ENCODE results near the gene EEPD1. TPM values are rescaled to one million over a fixed set of nuclear protein-coding genes. Genes with fewer than 3 reads are reported as not detected.

The EEPD1 gene
- total RNA-seq, 2 experiments from 2014 or later = 11.9 to 13.8 TPM

DNA sequence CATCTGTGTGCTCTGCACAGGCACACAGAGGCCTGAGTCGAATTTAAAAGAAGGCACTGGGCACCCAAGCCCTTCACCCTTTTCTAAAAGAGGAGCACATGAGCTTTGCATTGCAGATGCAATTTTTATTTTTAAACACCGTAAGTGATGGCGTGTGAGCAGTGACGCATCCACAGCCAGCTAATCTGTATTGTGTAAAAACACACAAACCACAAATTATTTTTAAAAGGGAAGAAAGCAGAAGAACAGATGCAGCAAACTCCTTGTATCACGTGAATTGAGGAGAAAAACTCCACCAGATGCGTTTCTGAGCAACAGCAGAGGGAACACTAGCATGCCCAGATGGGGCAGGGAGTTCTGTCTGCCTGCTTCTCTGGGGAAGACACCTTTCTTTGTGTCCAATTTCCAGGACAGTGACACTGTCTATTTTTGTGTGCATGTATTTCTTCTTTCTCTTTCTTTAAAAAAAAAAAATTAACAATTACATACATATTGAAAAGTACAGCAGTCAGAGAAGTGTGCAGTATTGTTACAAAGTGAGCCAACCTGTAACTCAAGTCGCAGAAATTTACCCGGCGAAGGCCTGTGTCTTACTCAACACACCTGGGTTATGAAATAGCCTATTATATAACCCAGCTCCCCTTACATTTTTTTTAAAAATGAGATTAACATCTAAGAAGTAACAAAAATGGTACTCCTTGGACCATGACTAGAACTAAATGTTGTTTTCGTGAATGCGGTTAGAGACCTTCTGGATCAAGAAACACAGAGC, 39.2 kb downstream of the EEPD1 start:
- Mint-ChIP-seq H3K9me3 (no peaks in the 10 kb centered on the region), H3K27ac (no peak overlapping the region), H3K36me3 (ENCODE audit: low read depth) (no peaks in the 10 kb centered on the region), H3K4me3 (no peak overlapping the region), H3K4me1 (no peaks in the 10 kb centered on the region), H3K27me3 (no peaks in the 10 kb centered on the region)
- CTCF ChIA-PET = no interaction called here
- POLR2A ChIA-PET = no interaction called here
- DNase-seq = no peak

DNA sequence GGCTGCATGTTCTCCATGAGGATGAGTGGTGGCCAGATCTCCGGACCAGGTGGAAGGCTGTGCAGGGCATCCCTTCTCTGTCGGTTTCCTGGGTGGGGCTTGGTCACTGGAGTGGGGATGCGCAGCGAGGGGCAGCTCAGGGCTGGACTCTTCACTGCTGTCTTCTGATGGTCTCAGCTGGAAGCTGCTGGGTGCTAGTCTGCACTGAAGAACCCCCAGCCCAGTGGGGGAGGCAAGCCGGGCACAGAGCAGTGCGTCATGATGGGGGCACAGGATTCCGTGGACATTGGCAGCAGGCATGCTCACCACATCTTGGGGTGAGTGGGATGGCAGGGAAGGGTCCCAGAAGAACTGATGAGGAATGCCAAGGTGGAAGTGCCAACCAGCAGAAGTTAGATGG, 39.8 kb downstream of the EEPD1 start:
- H3K27me3 Mint-ChIP-seq = no peaks in the 10 kb centered on the region
- CTCF ChIA-PET = interaction anchor here (0.5 kb wide), 1 partner anchor 105 kb away, joined by 3 read pairs; no protein-coding TSS in a partner anchor
- no peaks in the 10 kb centered on the region for H3K4me1 Mint-ChIP-seq

DNA sequence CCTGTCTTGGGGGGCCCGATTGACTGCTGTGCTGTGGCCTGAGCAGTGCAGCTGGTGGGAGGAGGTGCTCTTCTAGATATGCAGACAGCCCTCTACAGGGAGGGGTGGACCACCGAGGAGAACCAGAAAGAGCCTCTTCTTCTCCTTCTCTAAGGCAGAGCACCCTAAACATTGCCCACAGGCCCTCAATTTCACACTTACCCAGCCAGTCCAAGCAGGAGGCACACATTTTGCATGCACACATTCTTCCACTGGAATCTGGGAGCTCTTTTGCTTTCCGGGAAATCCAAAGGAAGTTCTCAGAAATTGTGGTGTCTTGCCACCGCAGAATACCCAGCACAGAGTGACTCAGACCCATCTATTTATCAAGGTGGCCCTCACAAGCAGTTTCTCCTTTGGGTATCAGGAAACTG, 45.8 kb downstream of the EEPD1 start:
- no peaks in the 10 kb centered on the region for H3K27me3 Mint-ChIP-seq
- ChIA-PET POLR2A (no interaction called here), CTCF (interaction anchor here (0.7 kb wide), 1 partner anchor 50 kb away, joined by 3 read pairs; no protein-coding TSS in a partner anchor)
- no peak overlapping the region for H3K4me3 Mint-ChIP-seq
- no peak overlapping the region for H3K27ac Mint-ChIP-seq
- H3K36me3 Mint-ChIP-seq (ENCODE audit: low read depth) = no peaks in the 10 kb centered on the region
- peaks cover 3% of the 10 kb centered on the region for H3K9me3 Mint-ChIP-seq
- H3K4me1 Mint-ChIP-seq = peaks cover 27% of the 10 kb centered on the region
- DNase-seq = no peak

More for the DNA sequence above, 39.8 kb downstream of the EEPD1 start:
- DNase-seq = no peak
- Mint-ChIP-seq H3K4me3 (no peak overlapping the region), H3K36me3 (ENCODE audit: low read depth) (no peaks in the 10 kb centered on the region), H3K9me3 (peaks cover 1% of the 10 kb centered on the region), H3K27ac (no peak overlapping the region)
- POLR2A ChIA-PET = no interaction called here

GRCh38 chr7:36199329-36199728, 46.3 kb downstream of the EEPD1 start:
- no peak overlapping the region for H3K27ac Mint-ChIP-seq
- no peak for DNase-seq
- peaks cover 3% of the 10 kb centered on the region for H3K9me3 Mint-ChIP-seq
- H3K36me3 Mint-ChIP-seq (ENCODE audit: low read depth) = no peaks in the 10 kb centered on the region
- CTCF ChIA-PET = interaction anchor here (0.7 kb wide), 1 partner anchor 123 kb away, joined by 3 read pairs; no protein-coding TSS in a partner anchor
- peaks cover 27% of the 10 kb centered on the region for H3K4me1 Mint-ChIP-seq
- no peak overlapping the region for H3K4me3 Mint-ChIP-seq
- POLR2A ChIA-PET = no interaction called here
- H3K27me3 Mint-ChIP-seq = no peaks in the 10 kb centered on the region

GRCh38 chr7:36201122-36201723, 48.2 kb downstream of the EEPD1 start:
- CTCF ChIA-PET = no interaction called here
- POLR2A ChIA-PET = no interaction called here

DNA sequence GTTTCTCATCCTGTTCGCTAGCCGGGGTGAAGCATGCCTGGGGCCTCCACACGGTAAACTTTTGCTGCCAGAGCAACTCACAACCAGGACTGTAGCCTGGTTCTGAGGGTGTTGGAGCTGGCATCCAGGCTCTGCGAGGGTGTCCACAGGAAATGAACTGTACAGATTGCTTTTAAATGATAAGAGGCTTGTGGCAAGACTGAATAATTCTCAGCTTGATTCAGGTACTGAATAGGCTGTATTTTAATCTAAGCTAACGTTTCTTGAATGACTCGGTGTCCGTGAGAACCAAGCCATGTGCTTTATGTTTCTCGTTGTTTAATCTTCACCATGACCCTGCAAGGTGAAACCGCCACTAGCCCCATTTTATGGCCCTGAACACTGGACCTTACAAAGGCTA, 49.3 kb downstream of the EEPD1 start:
- peaks cover 33% of the 10 kb centered on the region for H3K4me1 Mint-ChIP-seq
- H3K27ac Mint-ChIP-seq = no peak overlapping the region
- CTCF ChIA-PET = interaction anchor here (1.7 kb wide), 1 partner anchor 22 kb away, joined by 3 read pairs; no protein-coding TSS in a partner anchor
- DNase-seq = no peak
- no peaks in the 10 kb centered on the region for H3K36me3 Mint-ChIP-seq (ENCODE audit: low read depth)
- no peaks in the 10 kb centered on the region for H3K27me3 Mint-ChIP-seq
- H3K9me3 Mint-ChIP-seq = peaks cover 3% of the 10 kb centered on the region
- no peak overlapping the region for H3K4me3 Mint-ChIP-seq
- POLR2A ChIA-PET = no interaction called here

More at GRCh38 chr7:36201122-36201723, 48.2 kb downstream of the EEPD1 start:
- DNase-seq = no peak
- H3K27ac Mint-ChIP-seq = no peak overlapping the region
- no peaks in the 10 kb centered on the region for H3K36me3 Mint-ChIP-seq (ENCODE audit: low read depth)
- no peaks in the 10 kb centered on the region for H3K27me3 Mint-ChIP-seq
- H3K4me1 Mint-ChIP-seq = peaks cover 27% of the 10 kb centered on the region
- no peak overlapping the region for H3K4me3 Mint-ChIP-seq
- H3K9me3 Mint-ChIP-seq = peaks cover 3% of the 10 kb centered on the region

GRCh38 chr7:36203071-36203790, 50.2 kb downstream of the EEPD1 start:
- Mint-ChIP-seq H3K9me3 (no peaks in the 10 kb centered on the region), H3K27me3 (no peaks in the 10 kb centered on the region), H3K27ac (peak overlapping the region; percentile 33), H3K4me1 (peaks cover 41% of the 10 kb centered on the region), H3K4me3 (no peak overlapping the region), H3K36me3 (ENCODE audit: low read depth) (no peaks in the 10 kb centered on the region)
- POLR2A ChIA-PET = no interaction called here
- CTCF ChIA-PET = interaction anchor here (0.6 to 1.7 kb wide), 2 partner anchors 23 to 401 kb away, joined by 3 read pairs; no protein-coding TSS in a partner anchor
- DNase-seq = no peak

DNA sequence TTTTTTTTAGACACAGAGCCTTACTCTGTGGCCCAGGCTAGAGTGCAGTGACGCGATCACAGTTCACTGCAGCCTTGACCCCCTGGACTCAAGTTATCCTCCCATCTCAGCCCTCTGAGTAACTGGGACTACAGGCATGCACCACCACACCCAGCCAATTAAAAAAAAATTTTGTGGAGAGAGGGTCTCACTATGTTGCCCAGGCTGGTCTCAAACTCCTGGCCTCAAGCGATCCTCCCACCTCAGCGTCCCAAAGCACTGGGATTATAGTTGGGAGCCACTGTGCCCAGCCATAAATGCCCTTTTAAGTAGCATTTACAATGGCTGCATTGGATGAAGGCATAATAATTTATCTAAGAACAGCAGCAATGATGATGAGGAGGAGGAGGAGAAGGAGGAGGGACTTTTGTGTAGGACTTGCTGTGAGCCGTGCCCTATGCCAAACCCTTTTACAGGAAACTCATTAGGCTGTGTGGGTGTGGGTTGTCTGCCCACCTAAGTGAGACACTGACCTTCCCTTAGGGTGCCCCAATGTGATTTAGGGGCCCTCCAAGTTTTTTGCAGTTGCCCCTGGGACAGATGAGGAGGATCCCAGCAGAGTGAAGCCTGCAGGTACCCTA, 51.1 kb downstream of the EEPD1 start:
- CTCF ChIA-PET = no interaction called here
- H3K27me3 Mint-ChIP-seq = no peaks in the 10 kb centered on the region
- no peak for DNase-seq
- H3K4me1 Mint-ChIP-seq = peaks cover 41% of the 10 kb centered on the region
- no peaks in the 10 kb centered on the region for H3K9me3 Mint-ChIP-seq
- no peak overlapping the region for H3K4me3 Mint-ChIP-seq
- H3K36me3 Mint-ChIP-seq (ENCODE audit: low read depth) = no peaks in the 10 kb centered on the region
- H3K27ac Mint-ChIP-seq = no peak overlapping the region
- POLR2A ChIA-PET = no interaction called here

GRCh38 chr7:36204929-36205635, 52.0 kb downstream of the EEPD1 start:
- Mint-ChIP-seq H3K27me3 (no peaks in the 10 kb centered on the region), H3K4me3 (no peak overlapping the region), H3K9me3 (no peaks in the 10 kb centered on the region), H3K27ac (no peak overlapping the region), H3K36me3 (ENCODE audit: low read depth) (no peaks in the 10 kb centered on the region), H3K4me1 (peaks cover 45% of the 10 kb centered on the region)
- ChIA-PET CTCF (no interaction called here), POLR2A (no interaction called here)
- DNase-seq = no peak

DNA sequence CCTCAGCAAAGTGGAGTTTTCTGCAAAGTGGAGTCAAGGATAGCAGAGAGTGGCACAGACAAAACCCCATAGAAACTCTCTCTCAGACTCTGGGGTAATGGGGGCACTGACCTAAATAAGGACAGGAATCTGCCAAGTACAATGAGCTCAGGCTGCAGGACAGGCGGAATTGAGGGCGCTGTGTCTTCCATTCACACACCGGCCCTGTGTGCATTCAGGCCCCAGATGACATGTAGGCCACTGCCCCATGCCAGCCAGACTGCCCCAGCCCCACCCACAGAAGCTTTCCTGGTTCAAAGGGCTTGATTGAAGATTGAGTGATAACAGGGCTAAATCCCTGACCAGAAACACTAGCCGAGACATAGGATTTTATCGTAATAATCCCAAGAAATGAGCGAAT, 52.7 kb downstream of the EEPD1 start:
- no peaks in the 10 kb centered on the region for H3K36me3 Mint-ChIP-seq (ENCODE audit: low read depth)
- H3K27me3 Mint-ChIP-seq = no peaks in the 10 kb centered on the region
- H3K4me1 Mint-ChIP-seq = peaks cover 45% of the 10 kb centered on the region
- POLR2A ChIA-PET = no interaction called here
- CTCF ChIA-PET = no interaction called here
- H3K27ac Mint-ChIP-seq = no peak overlapping the region
- no peak for DNase-seq
- no peak overlapping the region for H3K4me3 Mint-ChIP-seq
- H3K9me3 Mint-ChIP-seq = no peaks in the 10 kb centered on the region

GRCh38 chr7:36207451-36208291, 54.6 kb downstream of the EEPD1 start:
- Mint-ChIP-seq H3K27ac (no peak overlapping the region), H3K9me3 (no peaks in the 10 kb centered on the region), H3K4me1 (peaks cover 38% of the 10 kb centered on the region), H3K27me3 (no peaks in the 10 kb centered on the region), H3K4me3 (no peak overlapping the region), H3K36me3 (ENCODE audit: low read depth) (no peaks in the 10 kb centered on the region)
- CTCF ChIA-PET = interaction anchor here (0.6 to 0.9 kb wide), 3 partner anchors 13 to 1147 kb away, joined by 3 read pairs; no protein-coding TSS in a partner anchor
- POLR2A ChIA-PET = no interaction called here
- DNase-seq = no peak

DNA sequence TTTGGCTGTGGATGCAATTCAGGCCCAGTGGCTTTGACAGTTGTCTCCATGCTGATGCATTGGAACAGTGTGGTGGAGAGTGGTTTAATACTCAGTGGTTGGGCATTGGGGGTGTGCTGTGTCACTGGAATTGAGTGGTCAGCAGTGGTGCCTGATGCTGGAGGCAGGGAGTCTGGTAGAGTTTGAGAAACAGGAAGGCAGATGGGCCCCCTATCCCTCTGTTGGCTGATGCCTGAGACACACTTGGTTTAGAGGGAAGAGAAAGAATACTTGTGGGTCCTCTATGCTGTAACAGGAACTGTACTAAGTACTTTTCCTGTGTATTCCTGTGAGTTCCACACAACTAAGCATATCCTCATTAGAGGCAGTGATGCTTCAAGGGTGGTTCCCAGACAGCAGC, 55.4 kb downstream of the EEPD1 start:
- H3K4me1 Mint-ChIP-seq = peaks cover 31% of the 10 kb centered on the region
- H3K4me3 Mint-ChIP-seq = no peak overlapping the region
- H3K27ac Mint-ChIP-seq = no peak overlapping the region
- DNase-seq = no peak
- CTCF ChIA-PET = no interaction called here
- H3K36me3 Mint-ChIP-seq (ENCODE audit: low read depth) = no peaks in the 10 kb centered on the region
- no peaks in the 10 kb centered on the region for H3K9me3 Mint-ChIP-seq
- no peaks in the 10 kb centered on the region for H3K27me3 Mint-ChIP-seq
- POLR2A ChIA-PET = no interaction called here
